Effector CD8-positive, alpha-beta T cell (primary cell): Measurements from ENCODE around the gene GRAMD2B.

ENCODE experiments used
- DNase-seq: peaks from one replicate; lab custom pipeline; 2025; lab: John Stamatoyannopoulos, UW

GRAMD2B gene

GRCh38 chr5:126540631-126541030 lies 117.4 kb downstream of the GRAMD2B start:
- DNase-seq: no peak

- no peak for DNase-seq
Measured at GRCh38 chr5:126542441-126542840, 119.2 kb downstream of the GRAMD2B start.

GRCh38 chr5:126543009-126543408 lies 119.8 kb downstream of the GRAMD2B start:
- DNase-seq: no peak

- no peak for DNase-seq
Measured at GRCh38 chr5:126543660-126544059, 120.5 kb downstream of the GRAMD2B start.
